Right lobe of liver (tissue), 4 donors: ENCODE measurements around the gene SMAD4.

Experiments
- POLR2A ChIP-seq: fragments of 450-650 bp; IDR thresholded peaks from one replicate; pipeline ENCODE4 v1.6.1; 2017; ENCODE audit warnings: antibody characterized with exemption, mild to moderate bottlenecking
- TF ChIP-seq, protein P1 (sequence below), 4 donors: fragments of 200-600 bp in 3 of 4; fragments of 450-650 bp in 1 of 4; IDR thresholded peaks; one replicate each; pipeline versions ENCODE4 v1.5.1 to v1.8.0; 2016 to 2022; ENCODE audit warnings: antibody characterized with exemption in 4 of 4, mild to moderate bottlenecking in 2 of 4
- donor health status: DM: no; HTN: no; CAD: no.
- donor health status: DM: no; HTN: no; CAD: no.
- donor health status: DM: no; HTN: yes; CAD: no.

DNA sequence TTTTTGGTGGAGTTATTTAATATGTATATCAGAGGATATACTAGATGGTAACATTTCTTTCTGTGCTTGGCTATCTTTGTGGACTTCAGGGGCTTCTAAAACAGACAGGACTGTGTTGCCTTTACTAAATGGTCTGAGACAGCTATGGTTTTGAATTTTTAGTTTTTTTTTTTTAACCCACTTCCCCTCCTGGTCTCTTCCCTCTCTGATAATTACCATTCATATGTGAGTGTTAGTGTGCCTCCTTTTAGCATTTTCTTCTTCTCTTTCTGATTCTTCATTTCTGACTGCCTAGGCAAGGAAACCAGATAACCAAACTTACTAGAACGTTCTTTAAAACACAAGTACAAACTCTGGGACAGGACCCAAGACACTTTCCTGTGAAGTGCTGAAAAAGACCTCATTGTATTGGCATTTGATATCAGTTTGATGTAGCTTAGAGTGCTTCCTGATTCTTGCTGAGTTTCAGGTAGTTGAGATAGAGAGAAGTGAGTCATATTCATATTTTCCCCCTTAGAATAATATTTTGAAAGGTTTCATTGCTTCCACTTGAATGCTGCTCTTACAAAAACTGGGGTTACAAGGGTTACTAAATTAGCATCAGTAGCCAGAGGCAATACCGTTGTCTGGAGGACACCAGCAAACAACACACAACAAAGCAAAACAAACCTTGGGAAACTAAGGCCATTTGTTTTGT, 52.7 kb downstream of the SMAD4 start:
- TF ChIP-seq, protein P1, sequence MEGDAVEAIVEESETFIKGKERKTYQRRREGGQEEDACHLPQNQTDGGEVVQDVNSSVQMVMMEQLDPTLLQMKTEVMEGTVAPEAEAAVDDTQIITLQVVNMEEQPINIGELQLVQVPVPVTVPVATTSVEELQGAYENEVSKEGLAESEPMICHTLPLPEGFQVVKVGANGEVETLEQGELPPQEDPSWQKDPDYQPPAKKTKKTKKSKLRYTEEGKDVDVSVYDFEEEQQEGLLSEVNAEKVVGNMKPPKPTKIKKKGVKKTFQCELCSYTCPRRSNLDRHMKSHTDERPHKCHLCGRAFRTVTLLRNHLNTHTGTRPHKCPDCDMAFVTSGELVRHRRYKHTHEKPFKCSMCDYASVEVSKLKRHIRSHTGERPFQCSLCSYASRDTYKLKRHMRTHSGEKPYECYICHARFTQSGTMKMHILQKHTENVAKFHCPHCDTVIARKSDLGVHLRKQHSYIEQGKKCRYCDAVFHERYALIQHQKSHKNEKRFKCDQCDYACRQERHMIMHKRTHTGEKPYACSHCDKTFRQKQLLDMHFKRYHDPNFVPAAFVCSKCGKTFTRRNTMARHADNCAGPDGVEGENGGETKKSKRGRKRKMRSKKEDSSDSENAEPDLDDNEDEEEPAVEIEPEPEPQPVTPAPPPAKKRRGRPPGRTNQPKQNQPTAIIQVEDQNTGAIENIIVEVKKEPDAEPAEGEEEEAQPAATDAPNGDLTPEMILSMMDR (IDR thresholded peaks at IDR 0.05): no peak
- TF ChIP-seq POLR2A: no peak
